ENCODE data around the gene CLCN6.
"Not testable (repeated sequence)": the region's sequence is repeated elsewhere in the genome, so short reads cannot be mapped to it uniquely, and the experiment has no call there.

The CLCN6 gene

DNA sequence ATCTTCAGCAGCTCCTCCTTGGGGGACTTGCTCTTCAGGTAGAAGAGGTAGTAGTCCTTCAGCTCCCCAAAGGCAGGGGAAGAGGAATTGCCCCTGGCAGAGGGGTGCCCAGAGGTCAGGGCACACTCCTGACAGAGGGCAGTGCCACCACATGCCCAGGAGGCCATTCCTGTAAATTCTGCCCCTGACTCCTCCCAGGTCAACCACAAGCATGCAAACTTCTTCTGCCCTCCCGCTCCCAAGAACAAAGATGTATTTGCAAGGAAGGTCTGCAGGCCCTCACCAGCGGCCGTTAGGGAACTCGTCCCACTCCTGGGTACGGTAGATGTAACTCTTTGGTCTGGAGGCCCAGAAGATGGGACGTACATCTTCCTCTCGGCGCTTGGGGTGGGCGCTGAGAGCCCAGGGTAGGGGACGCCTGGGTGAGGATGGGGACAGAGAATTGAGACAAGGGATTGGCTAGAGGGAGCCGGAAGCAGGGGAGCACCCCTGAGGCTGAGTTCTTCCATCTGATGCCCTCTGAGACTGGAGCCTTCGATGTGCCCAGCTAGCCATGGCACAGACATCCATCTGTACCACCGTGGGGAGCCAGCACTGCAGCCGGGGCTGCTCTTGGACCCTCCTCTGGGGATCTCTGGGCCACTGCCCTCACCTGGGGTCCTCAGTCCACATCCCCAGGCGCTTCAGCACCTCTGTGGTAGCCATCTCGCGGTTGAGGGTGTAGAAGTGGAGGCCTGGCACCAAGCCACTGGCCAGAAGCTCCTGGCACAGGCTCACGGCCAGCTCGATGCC, 11.3 kb upstream of the CLCN6 start:
- no peak for DNase-seq (ENCODE audit: low read depth in 1 of 2, low spot score in 1 of 2)

DNA sequence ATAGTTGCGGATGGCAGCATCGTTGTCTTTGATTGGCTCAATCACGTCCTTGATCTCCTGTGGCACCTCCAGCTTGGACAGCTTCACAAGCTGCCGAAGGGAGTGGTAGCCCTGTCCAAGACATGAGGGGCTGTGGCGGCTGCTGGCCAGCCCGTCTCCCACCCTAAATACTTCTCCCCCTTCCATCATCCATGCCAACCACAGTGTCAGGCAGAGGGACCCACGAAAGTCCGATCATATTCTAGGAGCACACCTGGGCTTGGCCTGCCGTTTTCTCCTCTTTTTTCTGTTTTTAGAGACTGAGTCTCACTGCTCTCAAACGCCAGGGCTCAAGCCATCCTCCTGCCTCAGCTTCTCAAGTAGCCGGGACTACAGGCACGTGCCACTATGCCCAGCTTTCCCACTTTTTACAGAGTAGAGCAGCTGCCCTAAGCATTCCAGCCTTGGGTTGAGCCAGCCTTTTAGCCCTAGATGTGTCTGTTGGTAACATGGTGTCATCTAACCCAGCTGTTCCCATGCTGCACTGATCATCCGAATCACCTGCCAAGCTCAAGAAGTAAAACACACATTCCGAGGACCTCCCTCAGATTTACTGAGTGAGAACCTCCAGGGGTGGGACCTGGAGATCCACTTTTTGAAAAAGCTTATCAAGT, 10.6 kb upstream of the CLCN6 start:
- DNase-seq (ENCODE audit: low read depth in 1 of 2, low spot score in 1 of 2): no peak

DNA sequence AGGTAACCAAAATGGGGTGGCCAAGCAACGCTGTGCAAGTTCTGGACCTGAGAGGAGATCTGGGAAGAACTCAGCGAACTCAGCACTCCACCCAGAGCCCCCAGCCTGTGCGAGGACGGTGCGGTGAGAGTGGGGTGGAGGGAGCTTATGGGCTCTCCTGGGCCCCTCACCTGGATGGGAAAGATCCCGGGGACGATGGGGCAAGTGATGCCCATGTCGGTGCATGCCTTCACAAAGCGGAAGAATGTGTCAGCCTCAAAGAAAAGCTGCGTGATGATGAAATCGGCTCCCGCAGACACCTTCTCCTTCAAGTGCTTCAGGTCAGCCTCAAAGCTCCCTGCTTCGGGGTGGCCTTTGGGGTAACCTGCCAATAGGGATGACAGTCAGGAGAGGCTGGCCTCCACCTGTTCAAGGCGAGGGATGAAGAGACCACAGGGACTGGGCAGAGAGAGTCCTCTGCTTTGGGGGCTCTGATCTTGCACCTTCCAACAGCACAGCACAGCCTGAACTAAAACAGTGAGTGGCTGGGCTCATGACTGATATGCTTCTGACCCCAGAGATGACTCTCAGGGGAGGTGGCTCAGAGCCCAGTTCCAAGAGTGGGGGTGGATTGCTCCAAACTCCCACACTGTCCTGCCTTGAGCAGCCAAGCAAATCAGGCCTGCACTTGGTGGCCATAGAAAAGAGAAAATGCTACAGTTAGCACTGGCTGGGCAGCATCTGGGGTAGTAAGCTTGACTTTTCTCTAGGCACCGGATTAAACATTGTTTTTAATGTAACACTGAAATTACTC, 9.8 kb upstream of the CLCN6 start:
- DNase-seq (ENCODE audit: low read depth in 1 of 2, low spot score in 1 of 2): no peak

DNA sequence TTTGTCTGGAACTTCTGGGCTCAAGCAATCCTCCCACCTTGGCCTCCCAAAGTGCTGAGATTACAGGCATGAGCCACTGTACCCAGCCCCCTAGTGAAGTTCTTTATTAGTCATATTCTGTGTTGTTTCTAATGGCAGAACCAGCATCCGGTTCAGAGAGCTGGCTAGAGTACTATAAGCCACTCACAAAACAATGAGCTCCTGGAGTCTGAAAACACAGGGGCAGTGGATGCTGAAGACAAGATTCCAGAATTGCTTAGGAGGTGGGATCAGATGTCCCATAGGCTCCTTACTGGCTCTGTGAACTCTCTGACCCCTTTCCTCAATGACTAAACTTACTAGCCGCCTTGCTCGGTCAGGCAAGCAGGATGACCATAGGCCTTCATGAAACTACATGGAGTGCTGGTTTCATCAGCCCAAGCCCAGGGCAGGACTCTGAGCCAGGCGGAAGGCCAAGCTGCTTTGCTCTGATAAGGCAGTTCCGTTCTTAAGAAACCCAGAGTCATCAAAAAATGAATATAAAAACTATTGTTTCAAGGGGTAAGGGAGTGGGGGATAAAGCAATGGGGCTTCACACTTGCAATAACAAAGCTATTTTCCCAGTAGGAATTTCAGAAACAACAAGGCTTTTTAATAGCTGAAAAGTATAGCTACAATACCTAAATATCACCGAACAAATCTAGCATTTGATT, 8.3 kb upstream of the CLCN6 start:
- DNase-seq (ENCODE audit: low read depth in 1 of 2, low spot score in 1 of 2): no peak

DNA sequence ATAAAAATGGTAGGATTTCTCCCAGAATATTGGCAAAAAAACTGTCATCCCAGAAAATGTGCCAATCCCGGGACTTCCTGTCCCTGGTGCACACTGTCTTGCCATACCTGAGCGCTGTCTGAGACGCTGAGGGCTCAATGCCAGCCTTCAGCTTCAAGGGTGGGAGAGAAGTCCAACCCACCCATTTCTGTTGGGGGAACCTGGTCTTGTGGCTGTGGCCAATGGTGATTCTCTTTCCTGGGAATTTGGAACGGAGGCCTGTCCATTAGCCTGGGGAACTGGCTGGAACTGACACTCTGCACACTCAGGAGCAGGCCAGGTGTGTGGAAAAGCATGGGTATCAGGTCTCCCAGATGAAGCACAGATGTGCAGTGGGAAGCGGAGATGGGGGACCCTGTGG, 6.9 kb upstream of the CLCN6 start:
- no peak for DNase-seq (ENCODE audit: low read depth in 1 of 2, low spot score in 1 of 2)

DNA sequence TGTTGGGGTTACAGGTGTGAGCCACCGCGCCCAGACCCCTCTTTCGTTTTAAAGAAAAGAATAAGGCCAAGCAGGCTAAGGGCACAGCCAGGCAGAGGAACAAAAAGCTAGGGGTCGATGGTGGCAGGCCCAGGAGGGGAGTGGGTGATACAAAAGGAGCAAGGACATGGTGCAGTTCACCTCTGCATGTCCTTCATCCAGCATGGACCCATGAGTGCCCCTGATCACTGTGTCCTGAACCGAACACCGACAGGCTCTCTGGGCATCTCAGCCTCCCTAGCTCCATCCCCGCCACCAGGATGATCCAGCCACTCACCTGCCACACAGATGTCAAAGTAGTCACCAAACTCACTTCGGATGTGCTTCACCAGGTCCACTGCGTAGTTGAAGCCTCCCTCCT, 6.1 kb upstream of the CLCN6 start:
- DNase-seq (ENCODE audit: low read depth in 1 of 2, low spot score in 1 of 2): no peak

DNA sequence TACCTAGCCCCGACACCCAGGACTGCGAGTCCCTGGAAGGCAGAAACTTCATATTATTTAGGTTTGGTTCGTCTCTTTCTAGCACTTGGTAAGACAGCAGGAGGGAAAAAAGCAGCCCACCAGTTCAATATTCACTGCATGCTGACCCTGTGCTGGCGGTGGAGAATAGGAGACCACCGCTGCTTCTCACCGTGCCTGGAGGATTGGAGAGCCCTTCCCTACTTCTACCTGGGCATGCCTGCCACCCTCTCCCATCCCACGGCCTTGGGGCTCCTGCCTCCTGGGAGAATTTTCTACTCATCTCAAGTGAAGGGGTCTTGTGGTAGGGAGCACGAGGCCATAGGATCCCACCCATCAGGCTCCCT, 5.6 kb upstream of the CLCN6 start:
- no peak for DNase-seq (ENCODE audit: low read depth in 1 of 2, low spot score in 1 of 2)

DNA sequence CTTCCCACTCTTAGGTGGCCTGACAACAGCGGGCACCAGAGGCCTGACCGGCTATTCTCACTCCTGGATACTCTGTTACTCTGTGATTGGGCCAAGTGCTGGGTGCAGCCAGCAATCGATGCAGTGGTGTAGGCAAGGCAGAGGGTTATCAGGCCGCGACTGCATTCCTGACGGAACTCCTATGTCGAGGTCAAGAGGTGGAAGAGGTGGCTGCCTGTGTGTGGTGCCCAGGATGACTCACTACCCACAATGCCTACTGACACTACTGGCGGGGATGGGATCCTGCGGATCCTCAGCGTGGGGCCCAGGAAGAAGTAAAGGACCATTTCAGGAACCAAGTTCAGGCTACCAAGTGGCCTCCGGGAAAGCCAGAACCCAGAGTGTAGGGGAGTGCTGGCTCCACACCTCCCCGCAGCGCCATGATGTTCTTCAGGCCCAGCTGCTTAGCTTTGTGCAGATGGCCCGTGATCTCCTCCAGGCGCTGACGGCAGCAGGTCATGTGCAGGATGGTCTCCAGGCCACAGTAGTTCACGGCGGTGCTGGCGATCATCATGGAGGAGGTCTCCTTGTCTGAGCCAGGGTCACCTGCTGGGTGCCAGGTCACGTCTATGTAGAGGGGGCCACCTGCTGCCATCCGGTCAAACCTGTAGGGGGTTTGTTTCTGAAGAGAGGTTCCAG, 5.1 kb upstream of the CLCN6 start:
- DNase-seq (ENCODE audit: low read depth in 1 of 2, low spot score in 1 of 2): no peak

DNA sequence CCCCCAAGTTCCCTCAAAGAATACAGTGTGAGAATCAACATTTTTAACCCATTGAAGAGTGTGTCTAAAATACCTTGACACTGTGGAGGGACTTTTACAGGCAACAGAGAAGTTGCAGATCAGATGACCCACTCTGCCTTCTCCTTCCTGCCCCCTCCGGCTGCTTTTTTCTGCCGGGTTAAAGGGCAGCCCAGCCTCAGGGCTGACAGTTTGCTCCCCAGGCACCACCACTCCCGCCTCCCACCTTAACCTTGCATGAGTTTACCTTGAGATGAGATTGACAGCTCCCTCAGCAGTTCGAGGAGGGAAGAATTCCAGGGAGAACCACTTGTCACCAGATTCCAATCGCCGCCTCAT, 3.4 kb upstream of the CLCN6 start:
- no peak for DNase-seq (ENCODE audit: low read depth in 1 of 2, low spot score in 1 of 2)

DNA sequence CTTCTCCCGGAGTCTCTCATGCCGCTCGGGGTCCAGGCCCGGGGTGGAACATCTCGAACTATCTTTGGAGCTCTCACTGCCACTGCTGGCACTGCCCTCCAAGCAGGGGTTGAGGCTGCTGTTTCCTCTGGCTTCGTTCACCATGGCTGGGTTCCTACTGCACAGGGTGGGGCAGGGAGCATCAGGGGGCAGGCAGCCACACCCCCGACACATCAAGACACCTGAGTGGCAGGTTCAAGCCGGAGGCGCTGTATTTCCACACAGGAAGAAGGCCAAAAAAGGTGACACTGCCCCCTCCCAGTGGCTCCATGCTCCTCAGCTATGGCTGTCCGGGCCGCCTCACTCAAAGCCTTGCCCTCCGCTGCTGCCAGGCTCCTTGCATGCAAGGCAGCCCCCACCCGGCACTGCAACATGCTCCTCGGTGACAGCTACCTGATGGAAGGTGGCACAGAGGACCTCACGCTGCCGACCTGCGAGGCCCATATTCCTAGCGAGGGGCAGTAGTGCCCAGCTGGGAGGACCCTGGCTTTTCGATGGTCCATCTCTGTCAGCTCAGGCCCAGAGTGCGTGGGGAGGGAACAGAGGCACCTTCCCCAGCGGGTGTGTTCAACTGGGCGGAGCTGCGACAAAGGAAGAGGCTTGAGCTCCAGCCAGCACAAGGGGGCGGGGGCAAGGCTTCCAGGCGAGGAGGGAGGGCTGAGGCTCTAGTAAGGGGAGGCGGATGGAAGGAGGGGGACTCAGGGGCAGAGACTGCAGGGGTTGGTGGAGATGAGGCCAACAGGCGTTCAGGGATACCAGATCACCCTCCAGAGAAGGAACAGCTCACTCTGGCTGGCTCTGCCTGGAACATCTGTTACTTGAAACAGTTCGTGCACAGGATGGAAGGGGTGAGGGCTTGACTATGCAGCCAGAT, 2.8 kb upstream of the CLCN6 start:
- DNase-seq (ENCODE audit: low read depth in 1 of 2, low spot score in 1 of 2): peak; percentile 42 to 50

DNA sequence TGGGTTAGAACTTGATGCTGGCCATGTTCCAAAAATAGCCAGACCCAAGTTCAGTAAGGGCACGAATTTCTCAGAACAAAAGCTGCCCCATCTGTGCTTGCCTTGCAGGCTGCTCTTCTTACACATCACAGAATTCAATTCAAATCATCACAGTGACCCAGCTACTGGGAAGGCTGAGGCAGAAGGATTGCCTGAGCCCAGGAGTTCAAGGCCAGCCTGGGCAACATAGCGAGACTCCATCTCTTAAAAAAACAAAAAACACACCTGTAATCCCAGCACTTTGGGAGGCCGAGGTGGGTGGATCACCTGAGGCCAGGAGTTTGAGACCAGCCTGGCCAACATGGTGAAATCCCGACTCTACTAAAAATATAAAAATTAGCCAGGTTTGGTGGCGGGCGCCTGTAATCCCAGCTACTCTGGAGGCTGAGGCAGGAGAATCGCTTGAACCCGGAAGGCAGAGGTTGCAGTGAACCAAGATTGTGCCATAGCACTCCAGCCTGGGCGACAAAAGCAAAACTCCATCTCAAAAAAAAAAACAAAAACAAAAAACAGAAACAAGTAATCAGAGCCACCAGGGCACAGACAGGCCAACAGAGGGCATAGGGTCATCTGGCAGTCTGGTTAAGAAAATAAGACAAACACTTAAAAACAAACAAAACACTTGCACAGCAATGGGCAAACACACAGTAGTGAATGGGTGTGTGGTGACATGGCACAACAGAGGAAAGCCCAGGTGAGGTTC, 1.9 kb upstream of the CLCN6 start:
- DNase-seq (ENCODE audit: low read depth in 1 of 2, low spot score in 1 of 2): not testable (repeated sequence)

DNA sequence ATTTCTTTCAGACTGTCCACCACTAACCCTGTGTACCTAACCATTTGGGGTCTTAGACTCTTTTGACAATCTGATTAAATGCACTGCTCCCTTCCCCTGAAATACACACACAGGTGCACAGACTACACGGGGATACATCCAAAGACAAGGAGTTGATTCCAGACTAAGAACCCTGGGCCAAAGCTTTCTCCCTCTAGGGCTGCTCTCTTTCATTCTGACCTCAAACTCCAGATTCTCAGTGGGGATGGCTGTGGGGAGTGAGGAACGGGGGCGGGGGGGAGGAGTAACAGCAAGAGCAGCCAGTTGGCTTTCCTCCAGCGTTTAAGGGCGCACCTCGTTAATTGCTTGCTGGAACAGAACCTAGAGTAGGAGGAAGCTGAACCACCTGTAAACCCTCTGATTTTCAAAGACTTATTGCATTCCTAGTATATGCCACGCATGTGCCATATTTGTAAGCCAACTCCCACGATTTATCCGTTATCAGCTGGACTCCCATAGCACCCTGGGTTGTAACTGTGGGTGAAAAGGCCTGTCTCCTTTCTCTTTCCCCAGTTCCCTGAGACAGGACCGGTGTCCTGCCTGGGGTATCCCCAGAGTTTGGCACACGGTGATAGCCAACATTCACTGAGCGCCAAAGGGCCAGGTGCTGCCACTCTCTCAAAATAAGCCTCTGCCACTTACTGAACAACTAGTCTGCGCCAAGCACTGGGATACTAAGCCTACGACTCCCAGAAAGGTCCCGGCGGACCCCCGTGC, 1.1 kb upstream of the CLCN6 start:
- no peak for DNase-seq (ENCODE audit: low read depth in 1 of 2, low spot score in 1 of 2)

DNA sequence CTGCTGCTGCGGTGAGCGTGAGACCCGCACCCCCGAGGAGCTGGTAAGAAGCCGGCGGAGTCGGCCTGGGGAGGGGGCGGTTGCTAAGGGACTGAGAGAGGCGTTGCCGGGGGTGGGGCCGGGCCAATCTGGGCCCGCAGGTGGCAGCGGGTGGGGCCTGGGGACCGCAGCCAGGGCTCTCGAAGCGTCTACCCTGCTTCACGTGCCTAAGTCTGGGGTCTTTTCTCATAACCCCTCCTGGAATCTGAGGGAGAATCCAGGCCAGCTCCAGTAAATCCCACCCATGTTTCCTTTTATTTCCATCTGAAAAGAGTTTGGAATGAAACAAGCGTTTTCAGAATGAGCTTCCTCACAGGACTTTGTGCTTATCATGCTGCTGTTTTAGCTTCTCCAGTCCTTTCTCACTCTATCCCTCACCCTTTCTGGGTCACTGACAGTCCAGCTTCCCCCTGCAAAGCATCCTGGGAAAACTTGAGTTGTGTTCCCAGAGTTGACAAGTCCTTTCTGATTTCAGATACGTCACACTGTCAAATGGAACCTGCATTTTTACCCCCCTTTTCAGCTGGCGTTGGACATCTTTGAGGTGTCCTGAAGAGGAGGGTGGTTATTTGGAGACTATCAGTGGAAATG, 431 bp downstream of the CLCN6 start:
- no peak for DNase-seq (ENCODE audit: low read depth in 1 of 2, low spot score in 1 of 2)

DNA sequence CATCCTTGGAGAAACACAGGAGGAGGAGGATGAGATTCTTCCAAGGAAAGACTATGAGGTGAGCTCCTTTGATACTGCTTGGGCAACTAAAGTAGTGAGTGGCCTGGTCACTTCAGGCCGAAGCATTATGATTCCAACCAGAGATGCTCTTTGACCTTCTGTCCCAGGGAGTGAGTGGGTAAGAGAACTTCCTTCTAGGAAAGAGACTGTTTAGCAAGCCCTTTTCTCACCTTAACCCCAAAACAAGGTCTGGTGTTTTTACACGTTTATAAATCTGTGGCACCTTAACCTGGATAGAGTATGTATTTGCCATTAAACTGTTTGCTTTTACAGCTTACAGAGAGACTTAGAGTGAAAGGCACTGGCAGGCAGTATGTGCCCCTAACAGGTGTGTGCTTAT, 1.1 kb downstream of the CLCN6 start:
- DNase-seq (ENCODE audit: low read depth in 1 of 2, low spot score in 1 of 2): no peak

DNA sequence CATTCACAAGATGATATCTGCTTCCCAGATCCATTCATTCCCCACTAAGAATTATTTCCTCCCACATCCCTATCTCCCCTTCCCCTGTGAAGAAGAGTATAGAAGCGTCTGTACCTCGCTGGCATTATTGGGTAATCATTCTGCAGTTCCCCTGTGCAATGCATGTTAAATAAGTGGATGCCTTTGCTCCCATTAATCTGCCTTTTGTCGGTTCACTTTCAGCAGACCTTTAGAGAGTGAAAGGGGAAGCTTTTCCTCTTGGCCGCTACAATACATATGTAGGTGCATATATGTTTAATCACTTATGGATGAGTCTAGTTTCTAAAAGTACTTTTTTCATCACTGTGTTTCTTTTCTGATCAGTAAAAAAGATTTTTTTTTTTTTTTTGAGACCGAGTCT, 7.0 kb downstream of the CLCN6 start:
- no peak for DNase-seq (ENCODE audit: low read depth in 1 of 2, low spot score in 1 of 2)

DNA sequence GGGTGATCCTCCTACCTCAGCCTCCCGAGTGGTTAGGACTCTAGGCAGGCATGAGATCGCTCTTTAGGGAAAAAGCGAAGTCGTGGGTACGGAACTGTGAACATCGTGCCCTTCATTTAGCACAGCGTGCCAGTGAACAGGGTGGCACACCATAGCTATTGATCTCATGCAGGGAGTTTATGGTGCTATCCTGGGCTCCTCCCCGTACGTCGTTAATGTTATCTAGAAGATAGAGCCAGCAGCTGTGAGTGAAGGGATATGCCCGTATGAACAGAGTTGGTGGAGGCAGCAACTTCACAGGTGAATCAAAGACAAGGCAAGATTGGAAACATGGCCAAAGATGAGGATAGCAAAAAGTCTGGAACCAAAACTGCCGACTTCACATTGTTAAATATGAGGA, 11.2 kb downstream of the CLCN6 start:
- no peak for DNase-seq (ENCODE audit: low read depth in 1 of 2, low spot score in 1 of 2)

DNA sequence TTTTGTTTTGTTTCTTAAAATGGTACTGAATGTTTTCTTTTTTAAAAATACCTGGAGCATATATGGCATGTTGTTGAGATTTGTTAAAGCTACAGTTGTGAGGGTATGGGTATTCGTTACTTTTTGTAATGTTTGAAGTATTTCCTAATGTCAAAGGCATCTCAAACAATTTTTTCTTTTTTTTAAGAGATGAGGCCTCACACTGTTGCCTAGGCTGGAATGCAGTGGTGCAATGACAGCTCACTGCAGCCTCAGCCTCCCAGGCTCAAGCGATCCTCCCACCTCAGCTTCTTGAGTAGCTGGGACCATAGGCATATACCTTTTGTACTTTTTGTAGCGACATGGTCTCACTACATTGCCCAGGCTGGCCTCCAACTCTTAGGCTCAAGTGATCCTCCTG, 16.1 kb downstream of the CLCN6 start:
- no peak for DNase-seq (ENCODE audit: low read depth in 1 of 2, low spot score in 1 of 2)

All from stimulated activated CD4-positive, alpha-beta T cell treated with anti-CD3 and anti-CD28 coated beads, Interleukin-15, amount 100 ng/mL, for 1 hour (primary cell).